AG10803 (cell line): ENCODE measurements around the gene EPB42.
A peak's percentile ranks its signal among the peaks of the same experiment; 100 is the strongest.

Experiments used
- DNase-seq: peaks from one replicate; pipeline ENCODE4 v3.0.0; 2010; ENCODE audit warnings: low read depth
- H3K4me3 ChIP-seq: 2 replicates; pipeline ENCODE4 v1.5.1; 2011; ENCODE audit warnings: mild to moderate bottlenecking, low read length, control low read depth
- CTCF ChIP-seq: conservative IDR thresholded peaks from 2 replicates; pipeline ENCODE4 v1.5.1; 2011; ENCODE audit warnings: mild to moderate bottlenecking, low read length, control low read depth, inconsistent platforms

EPB42 gene

GRCh38 chr15:43165801-43166325 is 55.0 kb downstream of the EPB42 start:
- no peak for TF ChIP-seq CTCF
- no peak for DNase-seq
- no peak overlapping the region for H3K4me3 ChIP-seq

- DNase-seq = no peak
- no peak for TF ChIP-seq CTCF
- H3K4me3 ChIP-seq = no peak overlapping the region
Measured at GRCh38 chr15:43153269-43153668, 67.5 kb downstream of the EPB42 start.

GRCh38 chr15:43151688-43152087 is 69.1 kb downstream of the EPB42 start:
- DNase-seq = no peak
- H3K4me3 ChIP-seq = no peak overlapping the region
- TF ChIP-seq CTCF = no peak

GRCh38 chr15:43150191-43150929 is 70.5 kb downstream of the EPB42 start:
- no peak overlapping the region for H3K4me3 ChIP-seq
- TF ChIP-seq CTCF = no peak
- DNase-seq = peak; percentile 97
